Prostate gland (tissue), 2 donors: Measurements from ENCODE around the gene SHOC2. TPM values are rescaled to one million over a fixed set of nuclear protein-coding genes. Genes with fewer than 3 reads are reported as not detected.

Source experiments
- DNase-seq: peaks from one replicate; pipeline ENCODE4 v3.0.0-alpha.2; 2019; ENCODE audit warnings: low spot score
- H3K27ac ChIP-seq, 2 donors: fragments of 200-600 bp; sonication (generic); 2 replicates each; pipeline ENCODE4 v1.5.1; 2017 to 2019
- H3K27me3 ChIP-seq: fragments of 200-600 bp; sonication (generic); replicated peaks from 2 replicates; pipeline ENCODE4 v1.5.1; 2019; ENCODE audit not compliant: insufficient read depth
- H3K36me3 ChIP-seq, 2 donors: fragments of 200-600 bp; sonication (generic); 1 replicate in 1 of 2; 2 replicates in 1 of 2; pipeline versions ENCODE4 v1.5.1 to v1.8.1; 2017 to 2019
- H3K4me1 ChIP-seq: fragments of 200-600 bp; sonication (generic); replicated peaks from 2 replicates; pipeline ENCODE4 v1.5.1; 2019
- H3K4me3 ChIP-seq, 2 donors: fragments of 200-600 bp; sonication (generic); 2 replicates each; pipeline ENCODE4 v1.5.1; 2017 to 2019
- H3K9me3 ChIP-seq: fragments of 200-600 bp; sonication (generic); 2 replicates; pipeline ENCODE4 v1.5.1; 2017
- CTCF ChIP-seq, 4 experiments: fragments of 200-600 bp in 2 of 4; fragments of 450-650 bp in 2 of 4; sonication (generic) in 2 of 4; IDR thresholded peaks; 1 replicate in 3 of 4; 2 replicates in 1 of 4; pipeline ENCODE4 v1.5.1; 2016 to 2019; ENCODE audit warnings: antibody characterized with exemption in 4 of 4, mild to moderate bottlenecking in 2 of 4, moderate library complexity in 2 of 4
- POLR2A ChIP-seq: fragments of 450-650 bp; IDR thresholded peaks from one replicate; pipeline ENCODE4 v1.6.1; 2016; ENCODE audit warnings: antibody characterized with exemption, mild to moderate bottlenecking
- POLR2AphosphoS5 ChIP-seq: sonication (generic); formaldehyde crosslinking; IDR thresholded peaks from one replicate; pipeline ENCODE4 v1.6.1; 2017; ENCODE audit warnings: antibody characterized with exemption
- WGBS: methylation state at CpG from one replicate; pipeline ENCODE4 v1.1.5; 2018; 5-methylcytosine and 5-hydroxymethylcytosine counted together
- intact Hi-C: fragments of 100-400 bp; cut with DNase I; formaldehyde crosslinking; loops from one replicate; pipeline ENCODE4 v1.14.2; 2022
- total RNA-seq, 2 donors: library from RNA; depleted of rRNA; stranded (reverse); fragments of >200 nt; gene quantifications; one replicate each; pipeline ENCODE4 v1.1.0, GENCODE V29; 2016

Gene SHOC2
- total RNA-seq, 2 donors from 2014 or later = 31.3 to 56.1 TPM

GRCh38 chr10:110927461-110927860 lies 8.1 kb downstream of the SHOC2 start:
- no peak for TF ChIP-seq CTCF (IDR thresholded peaks at IDR 0.05)
- TF ChIP-seq POLR2A = no peak
- TF ChIP-seq POLR2AphosphoS5 = no peak
- Histone ChIP-seq H3K4me1 (no peaks in the 10 kb centered on the region), H3K9me3 (no peaks in the 10 kb centered on the region), H3K27ac (no peak overlapping the region), H3K4me3 (no peak overlapping the region), H3K27me3 (no peaks in the 10 kb centered on the region), H3K36me3 (no peaks in the 10 kb centered on the region)
- 91% methylated on average over 2 of the region's 2 CpGs for WGBS
- DNase-seq = no peak
- intact Hi-C loops = no loop called here

GRCh38 chr10:110931769-110932381 lies 12.5 kb downstream of the SHOC2 start:
- Histone ChIP-seq H3K4me3 (no peak overlapping the region), H3K27me3 (no peaks in the 10 kb centered on the region), H3K27ac (no peak overlapping the region), H3K9me3 (no peaks in the 10 kb centered on the region), H3K36me3 (no peaks in the 10 kb centered on the region), H3K4me1 (no peaks in the 10 kb centered on the region)
- no peak for DNase-seq
- WGBS = 83% methylated on average over 1 of the region's 1 CpG
- no peak for TF ChIP-seq POLR2AphosphoS5
- no peak for TF ChIP-seq POLR2A
- no peak for TF ChIP-seq CTCF (IDR thresholded peaks at IDR 0.05)
- intact Hi-C loops = no loop called here

DNA sequence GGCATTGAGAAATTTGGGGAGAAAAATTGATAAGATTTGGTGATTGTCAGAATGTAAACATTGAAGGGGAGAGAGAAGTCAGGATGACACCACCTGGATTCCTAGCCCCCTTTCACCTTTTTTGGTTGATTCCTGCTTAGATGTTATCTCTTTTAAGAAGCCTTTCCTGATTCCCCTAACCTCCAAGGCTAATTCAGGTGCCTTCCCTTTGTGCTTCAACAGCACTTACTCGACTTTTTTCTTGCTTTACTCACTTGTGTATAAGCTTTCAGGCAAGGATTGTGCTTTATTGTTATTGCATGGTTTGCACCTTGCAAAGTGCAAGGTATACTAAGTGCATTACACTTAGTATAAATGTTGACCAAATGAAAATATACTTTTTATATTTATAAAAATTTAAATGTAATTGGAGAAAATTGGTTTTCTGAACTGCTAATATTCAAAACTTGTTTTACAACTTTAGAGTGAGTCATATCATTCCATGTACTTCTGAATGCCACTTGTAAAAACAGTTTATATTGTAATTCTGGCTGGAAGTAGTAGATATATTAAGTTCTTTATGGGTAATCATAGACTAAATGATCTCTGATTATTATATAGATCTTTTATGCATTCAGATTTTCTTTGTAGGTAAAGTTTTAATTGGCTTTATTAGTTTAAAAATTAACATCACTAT lies 13.2 kb downstream of the SHOC2 start:
- no peak overlapping the region for H3K27ac ChIP-seq
- no peak for DNase-seq
- WGBS = 50% methylated on average over 1 of the region's 1 CpG

GRCh38 chr10:110936757-110937156 lies 17.4 kb downstream of the SHOC2 start:
- Histone ChIP-seq H3K27me3 (no peaks in the 10 kb centered on the region), H3K9me3 (no peaks in the 10 kb centered on the region), H3K27ac (no peak overlapping the region), H3K36me3 (no peaks in the 10 kb centered on the region), H3K4me1 (no peaks in the 10 kb centered on the region), H3K4me3 (no peak overlapping the region)
- intact Hi-C loops = no loop called here
- no peak for DNase-seq
- 98% methylated on average over 18 of the region's 18 CpGs for WGBS
- TF ChIP-seq CTCF (IDR thresholded peaks at IDR 0.05) (no peak), POLR2A (no peak), POLR2AphosphoS5 (no peak)

More for the DNA sequence above, 13.2 kb downstream of the SHOC2 start:
- Histone ChIP-seq H3K36me3 (no peaks in the 10 kb centered on the region), H3K4me3 (no peak overlapping the region), H3K27me3 (no peaks in the 10 kb centered on the region), H3K4me1 (no peaks in the 10 kb centered on the region), H3K9me3 (no peaks in the 10 kb centered on the region)
- intact Hi-C loops = no loop called here
- TF ChIP-seq CTCF (IDR thresholded peaks at IDR 0.05) (no peak), POLR2AphosphoS5 (no peak), POLR2A (no peak)

DNA sequence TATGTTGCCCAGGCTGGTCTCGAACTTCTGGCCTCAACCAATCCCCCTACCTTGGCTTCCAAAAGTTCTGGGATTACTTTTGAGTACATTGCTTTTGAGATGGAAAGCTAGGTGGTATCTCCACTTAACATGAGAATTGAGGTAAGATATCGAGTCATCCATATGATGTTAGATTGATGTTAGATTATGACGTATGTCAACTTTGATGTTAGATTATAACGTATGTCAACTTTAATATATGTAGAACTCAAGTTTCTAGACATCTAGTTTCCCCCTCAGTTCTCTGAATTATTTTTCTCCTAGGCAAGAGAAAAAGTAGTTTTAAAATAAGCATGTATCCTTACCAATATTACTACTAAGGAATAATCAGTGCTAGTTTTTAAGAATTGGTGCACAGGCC lies 20.0 kb downstream of the SHOC2 start:
- H3K27ac ChIP-seq = no peak overlapping the region
- H3K36me3 ChIP-seq = no peaks in the 10 kb centered on the region
- no peaks in the 10 kb centered on the region for H3K9me3 ChIP-seq
- intact Hi-C loops = no loop called here
- no peak overlapping the region for H3K4me3 ChIP-seq
- no peaks in the 10 kb centered on the region for H3K27me3 ChIP-seq
- no peaks in the 10 kb centered on the region for H3K4me1 ChIP-seq
- TF ChIP-seq POLR2A (no peak), CTCF (IDR thresholded peaks at IDR 0.05) (no peak), POLR2AphosphoS5 (no peak)
- 97% methylated on average over 4 of the region's 4 CpGs for WGBS
- DNase-seq = no peak
